SK-N-SH (cell line): ENCODE results near the gene IFIT1.

Experiments used
- FOXM1 ChIP-seq: IDR thresholded peaks from 2 replicates; pipeline ENCODE4 v1.4.0; 2012; ENCODE audit warnings: low read depth, mild to moderate bottlenecking
- POLR2AphosphoS5 ChIP-seq: IDR thresholded peaks from 2 replicates; pipeline ENCODE4 v1.6.1; 2012; ENCODE audit warnings: low read depth, low read length
- RXRA ChIP-seq: IDR thresholded peaks from 2 replicates; pipeline ENCODE4 v1.4.0; 2012; ENCODE audit warnings: low read depth, mild to moderate bottlenecking, borderline replicate concordance
- SMC3 ChIP-seq: IDR thresholded peaks from 2 replicates; pipeline ENCODE4 v1.6.1; 2012; ENCODE audit warnings: low read depth, low read length, improper control_type of control experiment
- TAF1 ChIP-seq: IDR thresholded peaks from 2 replicates; pipeline ENCODE4 v1.6.1; 2012; ENCODE audit warnings: low read depth, mild to moderate bottlenecking, low read length, moderate library complexity, borderline replicate concordance
- YY1 ChIP-seq: IDR thresholded peaks from 2 replicates; pipeline ENCODE4 v1.4.0; 2012; ENCODE audit warnings: low read depth, mild to moderate bottlenecking
- TF ChIP-seq, protein P1 (sequence below): IDR thresholded peaks from 2 replicates; pipeline ENCODE4 v1.6.1; 2012; ENCODE audit warnings: mild to moderate bottlenecking, low read depth, low read length, moderate library complexity
- TF ChIP-seq, protein P2 (sequence below): fragments of 200-600 bp; sonication (generic); IDR thresholded peaks from 2 replicates; pipeline ENCODE4 v1.6.1; 2017; ENCODE audit warnings: antibody characterized with exemption, mild to moderate bottlenecking, moderate library complexity
- TF ChIP-seq, protein P3 (sequence below): IDR thresholded peaks from 2 replicates; pipeline ENCODE4; 2012
- TF ChIP-seq, protein P4 (sequence below): IDR thresholded peaks from 2 replicates; pipeline ENCODE4 v1.4.0; 2012; ENCODE audit warnings: low read depth
- TF ChIP-seq, protein P5 (sequence below): fragments of 150-350 bp; IDR thresholded peaks from 2 replicates; pipeline ENCODE4 v1.6.1; 2017; ENCODE audit warnings: antibody characterized with exemption, low read length, low read depth, borderline replicate concordance

DNA sequence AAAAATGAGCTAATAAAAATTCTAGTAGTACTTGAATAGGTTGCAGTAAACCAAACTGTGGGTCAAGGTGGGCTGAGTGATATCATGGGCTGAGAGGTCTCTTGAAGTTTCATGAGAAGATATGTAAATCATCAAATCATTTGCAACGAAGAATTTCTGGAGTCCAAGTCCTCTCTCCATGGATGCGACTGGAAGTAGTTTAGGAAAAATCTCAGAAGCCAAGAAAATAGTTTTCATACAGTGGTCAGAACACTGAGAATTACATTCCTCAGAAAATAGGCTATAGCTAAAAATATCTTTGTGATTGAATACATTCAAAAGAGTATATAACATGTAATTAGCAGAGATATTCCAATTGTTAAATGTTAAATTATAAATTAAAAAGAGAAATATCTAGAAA lies 3.6 kb upstream of the IFIT1 start:
- TF ChIP-seq, protein P1, sequence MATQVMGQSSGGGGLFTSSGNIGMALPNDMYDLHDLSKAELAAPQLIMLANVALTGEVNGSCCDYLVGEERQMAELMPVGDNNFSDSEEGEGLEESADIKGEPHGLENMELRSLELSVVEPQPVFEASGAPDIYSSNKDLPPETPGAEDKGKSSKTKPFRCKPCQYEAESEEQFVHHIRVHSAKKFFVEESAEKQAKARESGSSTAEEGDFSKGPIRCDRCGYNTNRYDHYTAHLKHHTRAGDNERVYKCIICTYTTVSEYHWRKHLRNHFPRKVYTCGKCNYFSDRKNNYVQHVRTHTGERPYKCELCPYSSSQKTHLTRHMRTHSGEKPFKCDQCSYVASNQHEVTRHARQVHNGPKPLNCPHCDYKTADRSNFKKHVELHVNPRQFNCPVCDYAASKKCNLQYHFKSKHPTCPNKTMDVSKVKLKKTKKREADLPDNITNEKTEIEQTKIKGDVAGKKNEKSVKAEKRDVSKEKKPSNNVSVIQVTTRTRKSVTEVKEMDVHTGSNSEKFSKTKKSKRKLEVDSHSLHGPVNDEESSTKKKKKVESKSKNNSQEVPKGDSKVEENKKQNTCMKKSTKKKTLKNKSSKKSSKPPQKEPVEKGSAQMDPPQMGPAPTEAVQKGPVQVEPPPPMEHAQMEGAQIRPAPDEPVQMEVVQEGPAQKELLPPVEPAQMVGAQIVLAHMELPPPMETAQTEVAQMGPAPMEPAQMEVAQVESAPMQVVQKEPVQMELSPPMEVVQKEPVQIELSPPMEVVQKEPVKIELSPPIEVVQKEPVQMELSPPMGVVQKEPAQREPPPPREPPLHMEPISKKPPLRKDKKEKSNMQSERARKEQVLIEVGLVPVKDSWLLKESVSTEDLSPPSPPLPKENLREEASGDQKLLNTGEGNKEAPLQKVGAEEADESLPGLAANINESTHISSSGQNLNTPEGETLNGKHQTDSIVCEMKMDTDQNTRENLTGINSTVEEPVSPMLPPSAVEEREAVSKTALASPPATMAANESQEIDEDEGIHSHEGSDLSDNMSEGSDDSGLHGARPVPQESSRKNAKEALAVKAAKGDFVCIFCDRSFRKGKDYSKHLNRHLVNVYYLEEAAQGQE, result no peak
- TF ChIP-seq FOXM1, result no peak
- TF ChIP-seq, protein P2, sequence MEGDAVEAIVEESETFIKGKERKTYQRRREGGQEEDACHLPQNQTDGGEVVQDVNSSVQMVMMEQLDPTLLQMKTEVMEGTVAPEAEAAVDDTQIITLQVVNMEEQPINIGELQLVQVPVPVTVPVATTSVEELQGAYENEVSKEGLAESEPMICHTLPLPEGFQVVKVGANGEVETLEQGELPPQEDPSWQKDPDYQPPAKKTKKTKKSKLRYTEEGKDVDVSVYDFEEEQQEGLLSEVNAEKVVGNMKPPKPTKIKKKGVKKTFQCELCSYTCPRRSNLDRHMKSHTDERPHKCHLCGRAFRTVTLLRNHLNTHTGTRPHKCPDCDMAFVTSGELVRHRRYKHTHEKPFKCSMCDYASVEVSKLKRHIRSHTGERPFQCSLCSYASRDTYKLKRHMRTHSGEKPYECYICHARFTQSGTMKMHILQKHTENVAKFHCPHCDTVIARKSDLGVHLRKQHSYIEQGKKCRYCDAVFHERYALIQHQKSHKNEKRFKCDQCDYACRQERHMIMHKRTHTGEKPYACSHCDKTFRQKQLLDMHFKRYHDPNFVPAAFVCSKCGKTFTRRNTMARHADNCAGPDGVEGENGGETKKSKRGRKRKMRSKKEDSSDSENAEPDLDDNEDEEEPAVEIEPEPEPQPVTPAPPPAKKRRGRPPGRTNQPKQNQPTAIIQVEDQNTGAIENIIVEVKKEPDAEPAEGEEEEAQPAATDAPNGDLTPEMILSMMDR, result no peak
- no peak for TF ChIP-seq POLR2AphosphoS5
- no peak for TF ChIP-seq RXRA
- no peak for TF ChIP-seq YY1
- TF ChIP-seq, protein P3, sequence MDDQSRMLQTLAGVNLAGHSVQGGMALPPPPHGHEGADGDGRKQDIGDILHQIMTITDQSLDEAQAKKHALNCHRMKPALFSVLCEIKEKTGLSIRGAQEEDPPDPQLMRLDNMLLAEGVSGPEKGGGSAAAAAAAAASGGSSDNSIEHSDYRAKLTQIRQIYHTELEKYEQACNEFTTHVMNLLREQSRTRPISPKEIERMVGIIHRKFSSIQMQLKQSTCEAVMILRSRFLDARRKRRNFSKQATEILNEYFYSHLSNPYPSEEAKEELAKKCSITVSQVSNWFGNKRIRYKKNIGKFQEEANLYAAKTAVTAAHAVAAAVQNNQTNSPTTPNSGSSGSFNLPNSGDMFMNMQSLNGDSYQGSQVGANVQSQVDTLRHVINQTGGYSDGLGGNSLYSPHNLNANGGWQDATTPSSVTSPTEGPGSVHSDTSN, result no peak
- TF ChIP-seq, protein P4, sequence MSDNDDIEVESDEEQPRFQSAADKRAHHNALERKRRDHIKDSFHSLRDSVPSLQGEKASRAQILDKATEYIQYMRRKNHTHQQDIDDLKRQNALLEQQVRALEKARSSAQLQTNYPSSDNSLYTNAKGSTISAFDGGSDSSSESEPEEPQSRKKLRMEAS, result no peak
- no peak for TF ChIP-seq SMC3
- TF ChIP-seq TAF1, result no peak
- TF ChIP-seq, protein P5, sequence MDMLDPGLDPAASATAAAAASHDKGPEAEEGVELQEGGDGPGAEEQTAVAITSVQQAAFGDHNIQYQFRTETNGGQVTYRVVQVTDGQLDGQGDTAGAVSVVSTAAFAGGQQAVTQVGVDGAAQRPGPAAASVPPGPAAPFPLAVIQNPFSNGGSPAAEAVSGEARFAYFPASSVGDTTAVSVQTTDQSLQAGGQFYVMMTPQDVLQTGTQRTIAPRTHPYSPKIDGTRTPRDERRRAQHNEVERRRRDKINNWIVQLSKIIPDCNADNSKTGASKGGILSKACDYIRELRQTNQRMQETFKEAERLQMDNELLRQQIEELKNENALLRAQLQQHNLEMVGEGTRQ, result no peak
